Tibial nerve (tissue), 4 donors: ENCODE data around the gene MPLKIP.
"Not testable (repeated sequence)": the region's sequence is repeated elsewhere in the genome, so short reads cannot be mapped to it uniquely, and the experiment has no call there.

Source experiments
- EP300 ChIP-seq, 2 donors: sonication (generic); formaldehyde crosslinking; IDR thresholded peaks; one replicate each; pipeline ENCODE4 v1.6.1; 2017; ENCODE audit warnings: antibody characterized with exemption in 2 of 2, mild to moderate bottlenecking in 1 of 2
- POLR2A ChIP-seq, 2 donors: fragments of 450-650 bp; IDR thresholded peaks; one replicate each; pipeline ENCODE4 v1.6.1; 2017; ENCODE audit warnings: antibody characterized with exemption in 2 of 2, mild to moderate bottlenecking in 2 of 2, moderate library complexity in 2 of 2
- TF ChIP-seq, protein P1 (sequence below), 5 experiments: fragments of 200-600 bp in 3 of 5; fragments of 450-650 bp in 2 of 5; sonication (generic) in 3 of 5; IDR thresholded peaks; one replicate each; pipeline ENCODE4 v1.5.1; 2016 to 2019; ENCODE audit warnings: antibody characterized with exemption in 5 of 5, mild to moderate bottlenecking in 3 of 5, moderate library complexity in 2 of 5

DNA sequence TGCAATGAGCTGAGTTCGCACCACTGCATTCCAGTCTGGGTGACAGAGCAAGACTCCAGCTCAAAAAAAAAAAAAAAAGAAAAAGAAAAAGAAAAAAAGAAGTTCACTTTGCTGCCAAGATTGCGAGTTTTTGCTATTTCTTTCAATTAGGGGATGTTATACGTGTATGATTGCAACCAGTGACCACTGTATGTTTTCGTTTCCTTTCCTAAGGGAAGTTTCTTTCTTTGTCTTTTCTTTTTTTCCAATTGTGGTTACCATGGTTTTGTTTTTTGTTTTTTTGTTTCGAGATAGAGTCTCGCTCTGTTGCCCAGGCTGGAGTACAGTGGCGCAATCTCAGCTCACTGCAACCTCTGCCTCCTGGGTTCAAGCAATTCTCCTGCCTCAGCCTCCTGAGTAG is 16.2 kb downstream of the MPLKIP start:
- TF ChIP-seq, protein P1, sequence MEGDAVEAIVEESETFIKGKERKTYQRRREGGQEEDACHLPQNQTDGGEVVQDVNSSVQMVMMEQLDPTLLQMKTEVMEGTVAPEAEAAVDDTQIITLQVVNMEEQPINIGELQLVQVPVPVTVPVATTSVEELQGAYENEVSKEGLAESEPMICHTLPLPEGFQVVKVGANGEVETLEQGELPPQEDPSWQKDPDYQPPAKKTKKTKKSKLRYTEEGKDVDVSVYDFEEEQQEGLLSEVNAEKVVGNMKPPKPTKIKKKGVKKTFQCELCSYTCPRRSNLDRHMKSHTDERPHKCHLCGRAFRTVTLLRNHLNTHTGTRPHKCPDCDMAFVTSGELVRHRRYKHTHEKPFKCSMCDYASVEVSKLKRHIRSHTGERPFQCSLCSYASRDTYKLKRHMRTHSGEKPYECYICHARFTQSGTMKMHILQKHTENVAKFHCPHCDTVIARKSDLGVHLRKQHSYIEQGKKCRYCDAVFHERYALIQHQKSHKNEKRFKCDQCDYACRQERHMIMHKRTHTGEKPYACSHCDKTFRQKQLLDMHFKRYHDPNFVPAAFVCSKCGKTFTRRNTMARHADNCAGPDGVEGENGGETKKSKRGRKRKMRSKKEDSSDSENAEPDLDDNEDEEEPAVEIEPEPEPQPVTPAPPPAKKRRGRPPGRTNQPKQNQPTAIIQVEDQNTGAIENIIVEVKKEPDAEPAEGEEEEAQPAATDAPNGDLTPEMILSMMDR (IDR thresholded peaks at IDR 0.05) = not testable (repeated sequence)
- TF ChIP-seq POLR2A, EP300 (IDR thresholded peaks at IDR 0.05): not testable (repeated sequence)
